HG03135 (cell line): ENCODE measurements around the gene OTUD4.

Experiments
- ATAC-seq: cut with Tn5 transposase; IDR thresholded peaks from one replicate; pipeline ENCODE4 v1.9.1; 2021; ENCODE audit warnings: mild to moderate bottlenecking, moderate library complexity; ENCODE audit not compliant: unreplicated experiment

OTUD4 gene

DNA sequence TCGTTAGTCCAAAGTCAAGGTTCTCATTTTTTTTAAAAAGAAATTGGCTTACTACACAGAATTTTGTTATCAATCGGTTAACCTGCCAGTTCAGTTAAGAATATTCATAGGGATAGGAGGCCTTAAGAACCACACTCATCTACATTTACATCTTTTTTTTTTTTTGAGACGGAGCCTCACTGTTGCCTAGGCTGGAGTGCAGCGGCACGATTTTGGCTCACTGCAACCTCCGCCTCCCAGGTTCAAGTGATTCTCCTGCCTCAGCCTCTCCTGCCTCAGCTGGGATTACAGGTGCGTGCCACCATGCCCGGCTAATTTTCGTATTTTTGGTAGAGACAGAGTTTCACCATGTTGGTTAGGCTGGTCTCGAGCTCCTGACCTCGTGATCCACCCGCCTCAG is 48.5 kb downstream of the OTUD4 start:
- no peak for ATAC-seq

DNA sequence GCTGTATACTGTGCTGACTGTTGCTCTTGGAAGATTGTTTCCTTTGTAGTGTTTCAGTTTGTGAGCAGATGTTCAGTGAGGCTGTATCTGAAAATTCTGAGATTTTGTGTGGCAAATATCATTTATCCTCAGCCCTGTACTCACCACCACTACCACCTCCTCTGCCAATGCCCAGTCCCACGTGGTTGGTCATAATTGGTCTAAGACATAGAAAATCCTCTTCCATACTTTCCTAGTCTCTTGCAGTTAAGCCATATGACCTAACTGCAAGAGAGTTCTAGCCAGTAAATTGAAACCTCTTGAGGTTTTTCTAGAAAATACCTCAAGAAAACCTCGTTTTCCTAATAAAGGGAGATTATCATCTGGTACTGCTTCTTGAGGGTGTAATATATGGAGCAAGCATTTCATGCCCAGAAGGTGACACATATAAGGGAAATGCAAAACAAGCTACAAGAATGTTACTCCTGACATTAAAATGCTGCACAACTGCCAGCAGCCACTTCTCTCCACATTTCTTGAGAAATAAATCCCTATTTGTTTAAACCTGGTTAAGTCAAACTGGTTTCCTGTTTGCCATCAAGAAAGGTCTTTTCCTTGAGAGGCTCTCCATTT is 49.5 kb downstream of the OTUD4 start:
- no peak for ATAC-seq

DNA sequence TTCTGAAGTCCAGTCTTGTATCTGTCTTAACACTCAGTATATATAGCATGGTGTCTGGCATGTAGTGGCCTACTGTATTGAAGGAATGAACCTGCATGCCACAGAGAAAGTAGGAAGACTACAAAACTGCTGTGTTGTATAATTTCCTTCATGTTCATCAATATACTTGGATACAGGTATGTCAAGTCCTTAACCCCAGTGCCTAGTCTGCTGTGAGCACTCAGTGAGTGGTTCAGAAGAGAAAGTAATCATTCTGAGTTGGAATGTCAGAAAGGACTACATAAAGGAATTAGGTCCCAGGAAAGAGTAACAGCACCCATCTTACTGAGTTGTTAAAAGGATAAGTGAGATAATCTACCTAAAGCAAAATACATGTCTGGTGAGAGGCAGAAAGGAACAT is 50.3 kb downstream of the OTUD4 start:
- ATAC-seq, result no peak

DNA sequence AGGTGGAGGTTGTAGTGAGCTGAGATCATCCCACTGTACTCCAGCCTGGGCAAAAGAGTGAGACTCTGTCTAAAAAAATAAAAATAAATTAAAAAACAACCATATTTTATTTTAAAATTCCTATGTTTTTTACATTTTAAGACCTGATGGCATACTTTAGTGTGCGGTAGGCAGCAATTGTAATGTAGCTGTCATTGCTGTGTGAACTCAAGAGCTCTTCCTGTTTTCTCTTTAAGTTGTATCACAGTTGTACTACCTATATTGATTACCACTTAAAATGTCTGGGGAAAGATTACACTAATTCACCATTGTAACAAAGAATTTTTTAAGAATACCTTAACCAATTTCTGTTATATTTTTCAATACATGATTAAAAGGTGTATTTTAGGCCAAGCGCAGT is 55.0 kb downstream of the OTUD4 start:
- ATAC-seq, result no peak

DNA sequence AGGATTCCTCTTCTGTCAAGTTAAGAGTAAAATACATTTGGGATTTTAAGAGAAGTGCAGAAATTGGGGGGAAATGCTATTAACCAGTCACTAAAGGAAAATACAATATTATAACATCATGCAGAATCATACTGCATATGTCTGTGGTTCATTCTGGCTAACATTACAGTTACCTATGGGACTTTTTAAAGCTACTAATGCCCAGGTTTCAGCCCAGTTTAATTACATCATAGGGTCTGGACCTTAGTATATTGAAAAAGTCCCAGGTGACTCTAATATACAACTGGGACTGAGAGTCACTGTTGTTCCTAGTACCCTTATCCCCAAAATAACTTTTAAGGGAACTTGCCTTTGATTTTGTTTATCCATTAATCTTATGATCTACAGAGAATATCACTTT is 72.3 kb downstream of the OTUD4 start:
- ATAC-seq, result no peak

DNA sequence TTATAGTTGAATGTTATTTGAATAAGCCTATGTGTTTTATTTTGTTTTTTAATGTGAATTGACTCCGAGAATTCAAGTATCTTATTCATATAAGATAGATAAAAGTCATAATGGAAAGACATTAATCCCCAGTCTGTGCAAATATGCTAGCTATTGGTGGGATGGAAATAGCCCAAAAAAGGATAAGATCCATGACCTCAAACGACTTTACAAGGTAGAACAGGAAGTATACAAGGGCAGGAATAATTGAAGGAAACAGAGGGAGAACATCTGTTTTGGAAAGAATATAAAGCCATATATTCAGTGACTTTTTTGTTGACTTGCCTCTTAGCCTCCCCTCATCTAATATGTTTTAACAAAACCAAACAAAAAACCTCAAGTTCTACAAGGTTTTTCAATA is 73.3 kb downstream of the OTUD4 start:
- no peak for ATAC-seq

DNA sequence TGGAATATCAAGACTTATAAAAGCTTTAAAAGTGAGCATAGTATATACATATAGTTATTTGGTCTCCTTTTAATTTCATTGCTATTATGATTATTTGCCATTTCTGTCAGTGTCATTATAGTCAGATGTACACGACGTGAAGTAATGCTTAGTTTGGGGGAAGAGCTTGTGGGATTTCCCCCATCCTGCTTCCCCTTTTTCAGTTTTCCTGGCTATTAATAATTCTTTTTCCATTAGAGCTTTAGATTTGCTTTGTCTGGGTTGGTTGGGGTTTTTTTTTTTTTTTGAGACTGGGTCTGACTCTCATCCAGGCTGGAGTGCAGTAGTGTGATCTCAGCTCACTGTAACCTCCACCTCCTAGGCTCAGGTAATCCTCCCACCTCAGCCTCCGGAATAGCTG is 76.9 kb downstream of the OTUD4 start:
- ATAC-seq, result no peak

DNA sequence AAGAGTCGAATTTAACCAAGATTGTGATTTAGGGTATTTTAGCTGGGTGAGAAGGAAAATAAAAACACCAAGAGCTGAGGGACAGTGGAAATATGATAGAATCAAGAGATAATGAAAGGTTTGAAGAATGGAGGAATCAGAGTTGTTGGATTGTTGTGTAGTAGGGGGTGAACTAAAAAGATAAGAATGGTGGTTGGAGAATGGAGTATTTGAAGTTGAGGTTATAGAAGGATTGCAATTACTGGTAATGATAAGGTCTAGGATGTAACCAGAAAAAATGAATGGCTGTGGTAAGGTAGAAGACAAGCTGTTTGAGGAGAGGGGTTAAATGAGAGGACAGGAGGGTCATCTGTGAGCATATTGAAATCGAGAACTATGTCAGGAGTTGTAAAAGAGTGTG is 77.8 kb downstream of the OTUD4 start:
- no peak for ATAC-seq

DNA sequence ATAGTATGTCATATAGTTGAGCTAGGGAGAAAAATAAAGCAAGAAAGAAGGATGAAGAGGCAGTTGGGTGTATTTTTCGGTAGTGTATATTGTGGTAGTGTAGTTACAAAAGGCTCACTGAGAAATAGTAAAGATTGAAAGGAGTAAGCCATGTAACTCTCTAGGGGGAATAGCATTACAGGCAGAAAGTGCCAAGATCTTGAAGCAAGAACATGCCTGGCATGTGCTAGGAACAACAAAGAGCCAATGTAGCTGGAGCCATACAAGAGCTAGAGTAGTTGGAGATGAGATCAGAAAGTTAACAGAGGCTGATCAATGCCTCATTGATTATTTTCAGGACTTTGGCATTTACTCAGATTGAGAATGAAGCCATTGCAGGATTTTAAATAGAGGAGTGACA is 79.3 kb downstream of the OTUD4 start:
- no peak for ATAC-seq

DNA sequence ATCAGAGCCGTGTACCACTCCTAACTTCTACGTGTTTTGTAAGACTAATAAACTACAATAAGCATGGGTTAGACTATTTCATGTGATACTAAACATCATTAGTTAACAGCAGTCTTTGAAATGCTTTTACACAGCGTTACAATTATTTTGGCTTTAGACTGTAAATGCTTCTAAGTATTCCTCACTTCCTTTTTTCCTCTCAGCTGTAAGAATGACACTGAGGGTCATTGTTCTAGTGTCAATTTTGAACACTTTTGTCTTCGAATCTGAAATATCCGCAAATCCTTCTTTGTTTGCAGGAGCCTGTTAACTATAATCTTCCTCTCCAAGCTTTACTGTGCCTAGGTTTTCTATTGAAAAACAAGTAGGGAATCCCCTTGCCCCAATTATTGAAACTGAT is 80.7 kb downstream of the OTUD4 start:
- ATAC-seq, result no peak

DNA sequence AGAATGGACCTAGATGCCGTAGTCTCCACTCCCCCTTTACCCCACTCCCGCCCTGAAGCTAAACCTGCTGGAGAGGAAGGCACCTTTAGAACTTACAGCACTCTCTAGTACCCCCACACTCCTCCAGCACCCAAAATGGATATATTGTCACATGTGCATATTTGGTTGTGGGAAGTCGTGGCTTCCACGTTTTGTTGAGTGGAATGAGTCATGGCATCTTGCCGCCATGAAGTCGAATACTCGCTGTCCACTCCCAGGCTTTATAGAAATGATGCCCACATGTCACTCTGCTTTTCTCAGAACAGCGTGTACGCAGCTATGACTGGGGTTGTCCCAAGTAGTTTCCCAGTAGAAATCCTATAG is 81.7 kb downstream of the OTUD4 start:
- peak; percentile 15 for ATAC-seq

DNA sequence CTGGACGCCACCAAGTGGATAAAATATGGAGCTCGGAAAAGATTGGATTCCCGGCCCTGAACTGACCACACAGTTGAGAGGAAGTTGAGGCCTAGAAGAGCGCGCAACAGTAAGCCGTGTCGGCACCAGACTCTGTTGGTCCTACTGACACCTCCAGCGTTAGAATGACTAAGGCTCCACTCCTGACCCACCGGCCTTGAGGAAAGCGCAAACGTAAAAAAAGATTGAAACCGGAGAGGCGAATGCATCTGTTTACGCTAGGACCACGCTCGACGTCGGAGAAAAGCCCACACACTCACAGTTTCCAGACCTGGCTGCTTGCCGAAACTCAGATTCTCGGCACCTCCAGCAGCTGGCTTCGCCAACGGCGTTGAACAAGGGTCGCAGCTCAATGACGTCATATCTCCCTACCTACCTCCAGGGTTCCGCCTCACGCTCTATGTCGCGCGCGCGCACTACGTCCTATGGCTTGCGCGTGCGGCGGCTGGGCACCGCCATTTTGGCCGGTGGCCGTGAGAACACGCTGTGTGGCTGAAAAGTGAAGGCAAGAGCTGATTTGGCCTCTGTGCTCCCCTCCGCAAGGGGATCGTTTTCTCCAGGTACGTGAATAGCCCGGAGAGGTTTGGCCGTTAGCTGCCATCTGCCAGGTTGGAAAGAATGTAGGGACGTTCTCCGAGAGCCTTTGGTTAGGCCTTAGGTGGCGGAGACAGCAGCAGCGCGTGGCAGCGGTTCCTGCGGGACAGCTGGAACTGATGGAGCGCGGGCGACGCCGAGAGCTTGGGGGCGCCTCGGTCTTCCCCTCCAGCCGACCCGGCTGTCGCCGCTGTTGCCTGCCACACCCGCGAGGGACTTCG is 82.3 kb downstream of the OTUD4 start, which contains the start of the genes ABCE1 and ANAPC10:
Gene ABCE1, plus strand, starts transcription at position 491 of the 854 bp plus-strand sequence. CDS start 6,102 bp downstream, outside the sequence.
Gene ANAPC10, minus strand, starts transcription at position 376 of the 854 bp plus-strand sequence. CDS start 2,097 bp downstream, outside the sequence.
- ATAC-seq, result peak; percentile 79

DNA sequence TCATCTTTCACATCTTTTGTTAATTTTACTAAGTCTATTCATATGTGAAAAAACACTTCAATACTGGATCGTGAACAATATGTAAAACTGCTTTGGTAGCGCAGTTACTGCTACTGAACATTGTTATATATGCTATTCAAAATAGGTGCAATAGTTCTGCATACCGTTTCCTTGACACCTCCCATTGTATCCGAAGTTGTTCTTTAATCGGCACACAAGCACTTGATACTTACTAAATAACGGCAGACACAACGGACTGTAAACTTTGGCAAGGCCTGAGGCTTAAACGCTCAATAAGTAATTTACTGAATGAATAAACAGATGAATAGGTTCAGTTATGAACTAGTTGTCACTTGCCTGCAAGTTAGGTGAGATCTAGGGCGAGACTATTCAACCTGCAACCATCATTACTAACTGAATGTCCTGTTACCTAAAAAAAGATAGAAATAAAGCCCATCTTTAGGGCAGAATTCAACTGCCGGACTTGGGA is 83.0 kb downstream of the OTUD4 start:
- peak; percentile 2 for ATAC-seq

DNA sequence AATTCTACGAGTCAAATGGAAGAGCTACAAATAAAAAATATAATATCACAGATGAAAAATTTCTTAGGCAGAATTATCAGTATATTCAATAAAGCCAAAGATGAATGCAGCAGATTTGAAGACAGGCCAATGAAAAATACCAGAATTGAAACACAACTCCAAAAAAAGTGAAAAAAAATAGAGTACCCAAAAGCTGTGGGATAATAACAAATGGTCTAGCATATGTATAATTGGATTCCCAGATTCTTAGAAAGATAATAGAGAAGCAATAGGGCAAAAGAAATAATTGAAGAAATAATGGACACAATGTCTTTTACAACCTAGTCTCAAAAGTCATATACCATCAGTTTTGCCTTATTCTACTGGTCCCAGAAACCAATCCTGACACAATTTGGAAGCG is 86.8 kb downstream of the OTUD4 start:
- no peak for ATAC-seq

DNA sequence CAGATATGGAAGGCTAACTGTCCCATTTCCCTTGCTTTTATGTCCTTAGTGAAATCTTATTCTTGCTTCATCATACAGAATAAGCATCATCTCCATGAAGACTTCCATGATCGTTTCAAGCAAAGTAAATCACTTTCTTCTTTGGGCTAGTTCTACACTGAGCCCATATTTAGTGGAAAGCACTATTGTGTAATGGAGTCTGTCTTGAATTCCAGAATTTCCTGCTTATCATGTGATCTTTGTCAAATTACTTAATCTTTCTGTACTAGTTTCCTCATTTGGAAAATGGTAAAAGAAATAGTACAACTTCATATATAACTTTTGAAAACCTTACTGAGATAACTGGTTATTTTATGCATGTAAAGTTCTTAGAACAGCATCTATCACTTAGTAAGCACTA is 90.0 kb downstream of the OTUD4 start:
- ATAC-seq, result no peak

DNA sequence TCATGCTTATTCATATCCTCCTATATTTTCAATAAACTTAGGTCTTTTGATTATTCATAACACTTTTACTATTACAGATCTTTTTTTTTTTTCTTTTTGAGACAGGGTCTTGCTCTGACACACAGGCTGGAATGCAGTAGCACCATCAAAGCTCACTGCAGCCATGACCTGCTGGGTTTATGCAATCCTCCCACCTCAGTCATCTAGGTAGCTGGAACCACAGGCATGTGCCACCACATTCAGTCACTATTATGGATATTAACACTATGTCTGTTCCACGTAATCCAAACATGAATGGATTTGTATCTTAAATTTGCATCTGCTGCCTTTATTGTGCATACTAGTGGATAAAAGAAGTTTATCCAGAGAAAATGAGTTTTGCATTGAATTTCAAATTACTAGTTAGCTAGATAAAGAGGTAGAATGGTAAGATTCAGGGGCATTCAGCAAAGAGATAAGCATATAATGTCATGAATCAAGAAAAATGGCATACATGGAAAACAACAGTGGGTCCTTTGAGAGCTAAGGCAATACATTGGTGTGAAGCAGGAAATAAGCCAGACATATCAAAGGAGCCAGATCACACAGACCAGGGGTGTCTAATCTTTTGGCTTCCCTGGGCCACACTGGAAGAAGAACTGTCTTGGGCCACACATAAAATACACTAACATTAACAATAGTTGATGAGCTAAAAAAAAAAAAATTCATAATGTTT is 96.3 kb downstream of the OTUD4 start:
- no peak for ATAC-seq
